Lower lobe of right lung (tissue), 2 donors: ENCODE data around the gene SLAMF9. TPM values are rescaled to one million over a fixed set of nuclear protein-coding genes. Genes with fewer than 3 reads are reported as not detected.

ENCODE experiments used
- ATAC-seq, 2 donors: fragments of 200-7000 bp; cut with Tn5 transposase; one replicate each; pipeline ENCODE4 v1.9.1; 2020 to 2022; ENCODE audit warnings: mild to moderate bottlenecking in 2 of 2, moderate library complexity in 2 of 2
- DNase-seq: peaks from one replicate; pipeline ENCODE4 v3.0.0-alpha.2; 2020
- H3K27ac ChIP-seq: fragments of 200-600 bp; one replicate; pipeline ENCODE4 v1.8.0; 2022
- H3K27me3 ChIP-seq: fragments of 200-600 bp; one replicate; pipeline ENCODE4 v1.8.0; 2022; ENCODE audit warnings: low read depth
- H3K36me3 ChIP-seq: fragments of 200-600 bp; one replicate; pipeline ENCODE4 v1.8.0; 2022; ENCODE audit warnings: mild to moderate bottlenecking
- H3K4me1 ChIP-seq: fragments of 200-600 bp; one replicate; pipeline ENCODE4 v1.8.0; 2022
- H3K4me3 ChIP-seq: fragments of 200-600 bp; one replicate; pipeline ENCODE4 v1.8.0; 2022; ENCODE audit warnings: mild to moderate bottlenecking
- H3K9me3 ChIP-seq: fragments of 200-600 bp; one replicate; pipeline ENCODE4 v1.8.0; 2022
- CTCF ChIP-seq: fragments of 200-600 bp; IDR thresholded peaks from one replicate; pipeline ENCODE4 v1.8.0; 2022; ENCODE audit warnings: antibody characterized with exemption, mild to moderate bottlenecking
- intact Hi-C: fragments of 100-400 bp; cut with DNase I; formaldehyde crosslinking; loops from one replicate; pipeline ENCODE4 v1.11.0; 2022
- total RNA-seq: library from RNA; stranded (reverse); fragmentation: NEBNext Ultra II Directional; extraction: Animal tissue kit (Norgen Biotek cat#: 25700); gene quantifications from one replicate; pipeline ENCODE4 v1.2.1, GENCODE V29; 2021
- donor health status: DM: no; HTN: yes; CAD: no; lungs with severe emphysema.

Gene SLAMF9
- total RNA-seq, 1 donor from 2014 or later: not detected

- intact Hi-C loops: no loop called here
- no peaks in the 10 kb centered on the region for H3K36me3 ChIP-seq
Observed at GRCh38 chr1:159943278-159943640, 10.8 kb downstream of the SLAMF9 start.

GRCh38 chr1:159942632-159943277 lies 11.3 kb downstream of the SLAMF9 start:
- DNase-seq: no peak
- Histone ChIP-seq H3K36me3 (no peaks in the 10 kb centered on the region), H3K4me3 (no peak overlapping the region), H3K4me1 (peaks cover 17% of the 10 kb centered on the region), H3K9me3 (no peaks in the 10 kb centered on the region), H3K27ac (no peak overlapping the region), H3K27me3 (peaks cover 15% of the 10 kb centered on the region)
- TF ChIP-seq CTCF: no peak
- intact Hi-C loops: no loop called here
- no peak for ATAC-seq

More at GRCh38 chr1:159943278-159943640, 10.8 kb downstream of the SLAMF9 start:
- ATAC-seq (no peak), DNase-seq (no peak)
- no peak for TF ChIP-seq CTCF
- peaks cover 15% of the 10 kb centered on the region for H3K27me3 ChIP-seq
- no peaks in the 10 kb centered on the region for H3K9me3 ChIP-seq
- H3K27ac ChIP-seq: no peak overlapping the region
- H3K4me3 ChIP-seq: no peak overlapping the region
- peaks cover 17% of the 10 kb centered on the region for H3K4me1 ChIP-seq

GRCh38 chr1:159941591-159942560 lies 12.2 kb downstream of the SLAMF9 start:
- TF ChIP-seq CTCF: no peak
- no peak for ATAC-seq
- Histone ChIP-seq H3K9me3 (no peaks in the 10 kb centered on the region), H3K4me1 (peaks cover 24% of the 10 kb centered on the region), H3K36me3 (no peaks in the 10 kb centered on the region), H3K4me3 (no peak overlapping the region), H3K27ac (no peak overlapping the region), H3K27me3 (peaks cover 15% of the 10 kb centered on the region)
- intact Hi-C loops: no loop called here
- DNase-seq: no peak

GRCh38 chr1:159941141-159941540 lies 12.9 kb downstream of the SLAMF9 start:
- intact Hi-C loops: no loop called here
- Histone ChIP-seq H3K9me3 (no peaks in the 10 kb centered on the region), H3K36me3 (no peaks in the 10 kb centered on the region), H3K4me1 (peaks cover 28% of the 10 kb centered on the region), H3K4me3 (no peak overlapping the region), H3K27me3 (peaks cover 15% of the 10 kb centered on the region), H3K27ac (no peak overlapping the region)
- DNase-seq (no peak), ATAC-seq (no peak)
- TF ChIP-seq CTCF: no peak

GRCh38 chr1:159940006-159940620 lies 13.9 kb downstream of the SLAMF9 start:
- Histone ChIP-seq H3K27ac (no peak overlapping the region), H3K4me1 (peaks cover 20% of the 10 kb centered on the region), H3K9me3 (no peaks in the 10 kb centered on the region), H3K27me3 (peaks cover 9% of the 10 kb centered on the region), H3K36me3 (no peaks in the 10 kb centered on the region), H3K4me3 (no peak overlapping the region)
- ATAC-seq (no peak), DNase-seq (no peak)
- intact Hi-C loops: no loop called here
- no peak for TF ChIP-seq CTCF
